Fibroblast of pulmonary artery (primary cell): Measurements from ENCODE around the gene ANKRD2.

Experiments used
- DNase-seq: peaks from one replicate; pipeline ENCODE4 v3.0.0-alpha.2; 2010; ENCODE audit warnings: low read depth
- H3K4me3 ChIP-seq: replicated peaks from 2 replicates; pipeline ENCODE4 v1.5.1; 2011; ENCODE audit warnings: low read depth, mild to moderate bottlenecking, control low read depth, low read length, moderate library complexity
- CTCF ChIP-seq: IDR thresholded peaks from 2 replicates; pipeline ENCODE4 v1.5.1; 2011; ENCODE audit warnings: mild to moderate bottlenecking, control low read depth, low read length, inconsistent platforms; ENCODE audit errors: missing control alignments

The ANKRD2 gene

GRCh38 chr10:97578171-97578844 lies 5.7 kb downstream of the ANKRD2 start:
- DNase-seq: no peak
- peak overlapping the region; percentile 5 for H3K4me3 ChIP-seq
- TF ChIP-seq CTCF: no peak

GRCh38 chr10:97580421-97581367 lies 8.1 kb downstream of the ANKRD2 start:
- DNase-seq: no peak
- no peak for TF ChIP-seq CTCF
- H3K4me3 ChIP-seq: no peak overlapping the region

GRCh38 chr10:97582169-97582568 lies 9.6 kb downstream of the ANKRD2 start:
- no peak overlapping the region for H3K4me3 ChIP-seq
- DNase-seq: no peak
- no peak for TF ChIP-seq CTCF

GRCh38 chr10:97583476-97583875 lies 10.9 kb downstream of the ANKRD2 start:
- H3K4me3 ChIP-seq: no peak overlapping the region
- no peak for DNase-seq
- no peak for TF ChIP-seq CTCF

GRCh38 chr10:97584060-97584797 lies 11.7 kb downstream of the ANKRD2 start, which contains the start of gene HOGA1:
HOGA1 (plus strand) TSS chr10:97584389; CDS start chr10:97584704, 315 bp downstream.
- no peak within 1 kb of the TSS for H3K4me3 ChIP-seq
- TF ChIP-seq CTCF: no peak
- peak; percentile 60 for DNase-seq

GRCh38 chr10:97584798-97585438 lies 12.3 kb downstream of the ANKRD2 start:
- DNase-seq: no peak
- H3K4me3 ChIP-seq: no peak overlapping the region
- TF ChIP-seq CTCF: no peak
